Kidney epithelial cell (primary cell): ENCODE measurements around the gene DNAAF3. TPM values are rescaled to one million over a fixed set of nuclear protein-coding genes. Genes with fewer than 3 reads are reported as not detected.

Source experiments
- DNase-seq: peaks from one replicate; pipeline ENCODE4 v3.0.0-alpha.2; 2010; ENCODE audit warnings: low read depth
- H3K27me3 ChIP-seq: 2 replicates; pipeline ENCODE4 v1.6.0; 2011; ENCODE audit warnings: low read length; ENCODE audit not compliant: control insufficient read depth, insufficient read depth
- H3K36me3 ChIP-seq: 2 replicates; pipeline ENCODE4 v1.5.1; 2011; ENCODE audit warnings: low read length; ENCODE audit not compliant: control insufficient read depth, insufficient read depth
- H3K4me3 ChIP-seq: 2 replicates; pipeline ENCODE4 v1.5.1; 2011; ENCODE audit warnings: low read depth, mild to moderate bottlenecking, control low read depth, low read length
- total RNA-seq: library from RNA; depleted of rRNA; stranded (reverse); fragments of >200 nt; gene quantifications from 2 replicates; pipeline ENCODE4 v1.2.3, GENCODE V29; 2015
- TF ChIP-seq, protein P1 (sequence below): IDR thresholded peaks from 2 replicates; pipeline ENCODE4 v1.5.1; 2011; ENCODE audit warnings: mild to moderate bottlenecking, moderate library complexity, low read length, control low read depth, inconsistent platforms; ENCODE audit not compliant: insufficient read depth, poor library complexity, severe bottlenecking

The DNAAF3 gene
- total RNA-seq, 1 donor from 2014 or later, result 1.3 TPM

DNA sequence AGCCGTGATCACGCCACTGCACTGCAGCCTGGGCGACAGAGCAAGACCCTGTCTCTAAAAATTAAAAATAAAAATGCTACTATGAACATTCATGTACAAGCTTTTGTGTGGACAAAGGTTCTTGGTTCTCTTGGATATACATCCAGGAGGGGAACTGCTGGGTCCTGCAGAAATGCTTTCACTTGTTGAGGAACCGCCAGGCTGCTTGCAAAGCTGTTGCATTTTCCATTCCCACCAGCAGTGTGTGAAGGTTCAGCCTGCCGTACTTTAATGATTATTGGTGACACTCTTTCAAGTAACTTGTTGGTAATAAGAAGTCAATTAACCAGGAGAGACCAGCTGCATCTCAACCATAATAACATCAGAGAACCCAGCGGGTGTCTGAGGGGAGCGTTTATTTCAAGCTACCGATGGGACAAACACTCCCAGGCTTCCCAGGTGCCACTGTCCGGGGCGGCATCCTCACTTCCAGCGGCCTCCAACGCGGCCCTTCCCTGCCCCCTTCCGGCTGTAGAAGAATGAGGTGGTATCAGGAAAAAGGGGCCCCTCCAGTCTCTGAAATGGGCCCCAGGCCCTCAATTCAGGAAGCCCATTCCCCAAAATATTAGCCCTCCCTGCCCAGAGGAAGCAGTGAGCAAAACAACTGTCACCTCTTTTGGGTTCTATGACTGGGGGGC lies 33.8 kb downstream of the DNAAF3 start:
- TF ChIP-seq, protein P1, sequence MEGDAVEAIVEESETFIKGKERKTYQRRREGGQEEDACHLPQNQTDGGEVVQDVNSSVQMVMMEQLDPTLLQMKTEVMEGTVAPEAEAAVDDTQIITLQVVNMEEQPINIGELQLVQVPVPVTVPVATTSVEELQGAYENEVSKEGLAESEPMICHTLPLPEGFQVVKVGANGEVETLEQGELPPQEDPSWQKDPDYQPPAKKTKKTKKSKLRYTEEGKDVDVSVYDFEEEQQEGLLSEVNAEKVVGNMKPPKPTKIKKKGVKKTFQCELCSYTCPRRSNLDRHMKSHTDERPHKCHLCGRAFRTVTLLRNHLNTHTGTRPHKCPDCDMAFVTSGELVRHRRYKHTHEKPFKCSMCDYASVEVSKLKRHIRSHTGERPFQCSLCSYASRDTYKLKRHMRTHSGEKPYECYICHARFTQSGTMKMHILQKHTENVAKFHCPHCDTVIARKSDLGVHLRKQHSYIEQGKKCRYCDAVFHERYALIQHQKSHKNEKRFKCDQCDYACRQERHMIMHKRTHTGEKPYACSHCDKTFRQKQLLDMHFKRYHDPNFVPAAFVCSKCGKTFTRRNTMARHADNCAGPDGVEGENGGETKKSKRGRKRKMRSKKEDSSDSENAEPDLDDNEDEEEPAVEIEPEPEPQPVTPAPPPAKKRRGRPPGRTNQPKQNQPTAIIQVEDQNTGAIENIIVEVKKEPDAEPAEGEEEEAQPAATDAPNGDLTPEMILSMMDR, result peak; percentile 27
- H3K36me3 ChIP-seq, result no peaks in the 10 kb centered on the region
- no peak for DNase-seq
- H3K27me3 ChIP-seq, result peaks cover 5% of the 10 kb centered on the region
- H3K4me3 ChIP-seq, result no peak overlapping the region

DNA sequence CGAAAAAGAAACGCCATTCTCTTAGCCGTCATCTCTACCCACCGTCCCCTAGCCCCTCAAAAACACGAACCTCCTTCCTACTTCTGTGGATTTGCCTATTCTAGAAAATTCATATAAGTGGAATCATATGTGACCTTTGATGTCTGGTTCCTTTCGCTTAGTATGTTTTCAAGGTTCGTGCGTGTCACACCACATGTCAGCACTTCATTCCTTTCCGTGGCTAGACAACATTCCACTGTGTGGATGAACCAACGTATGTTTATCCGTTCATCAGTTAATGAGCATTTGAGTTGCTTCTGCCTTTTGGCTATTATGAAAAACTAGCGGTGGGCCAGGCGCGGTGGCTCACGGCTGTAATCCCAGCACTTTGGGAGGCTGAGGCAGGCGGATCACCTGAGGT lies 35.0 kb downstream of the DNAAF3 start:
- Histone ChIP-seq H3K4me3 (no peak overlapping the region), H3K36me3 (no peaks in the 10 kb centered on the region), H3K27me3 (peaks cover 5% of the 10 kb centered on the region)
- TF ChIP-seq, protein P1, result no peak
- no peak for DNase-seq

DNA sequence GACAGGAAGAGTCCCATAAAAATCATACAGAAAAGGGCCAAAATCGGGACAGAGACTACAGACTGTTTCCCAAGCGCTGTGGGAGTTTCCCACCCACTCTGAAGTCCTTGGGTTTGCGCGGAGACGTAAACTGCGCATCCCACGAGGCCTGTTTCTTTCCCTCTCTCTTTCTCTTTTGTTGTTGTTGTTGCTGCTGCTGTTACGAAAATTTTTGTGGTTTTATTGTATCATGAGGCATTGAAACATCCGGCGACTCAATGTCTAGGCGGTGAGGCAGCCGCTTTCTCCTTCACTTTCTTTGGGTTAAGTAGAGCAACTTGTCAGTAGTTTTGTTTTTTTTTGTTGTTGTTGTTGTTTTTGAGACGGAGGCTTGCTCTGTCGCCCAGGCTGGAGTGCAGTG lies 47.4 kb downstream of the DNAAF3 start:
- no peak for DNase-seq
- Histone ChIP-seq H3K4me3 (no peak overlapping the region), H3K27me3 (peaks cover 2% of the 10 kb centered on the region), H3K36me3 (no peaks in the 10 kb centered on the region)
- TF ChIP-seq, protein P1, result no peak

DNA sequence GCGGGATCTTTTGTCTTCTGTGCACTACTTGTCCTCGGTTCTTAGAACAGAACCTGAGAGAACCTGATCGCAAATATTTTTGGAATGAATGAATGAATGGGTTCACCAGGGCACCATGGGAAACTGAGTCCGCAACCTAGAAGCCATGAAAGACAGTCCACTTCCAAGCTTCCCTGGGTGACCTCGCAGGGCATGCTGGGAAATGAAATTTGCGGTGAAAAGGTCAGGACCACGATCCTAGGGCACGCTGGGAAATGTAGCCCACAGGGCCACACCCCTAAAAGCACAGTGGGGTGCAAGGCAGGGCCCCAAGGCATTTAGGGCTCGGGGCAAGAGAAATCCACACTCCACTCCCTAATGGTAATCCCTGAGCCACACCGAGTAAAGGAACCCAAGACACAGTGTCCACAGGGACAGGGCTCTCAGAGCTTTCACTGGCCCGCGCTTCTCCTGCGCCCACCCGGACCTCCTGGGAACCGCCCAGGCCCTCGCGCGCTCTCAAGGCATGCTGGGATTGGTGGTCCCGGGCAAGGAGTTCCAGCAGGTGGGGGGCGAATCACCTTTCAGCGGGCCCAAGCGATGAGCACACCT lies 47.9 kb downstream of the DNAAF3 start:
- no peak for DNase-seq

DNA sequence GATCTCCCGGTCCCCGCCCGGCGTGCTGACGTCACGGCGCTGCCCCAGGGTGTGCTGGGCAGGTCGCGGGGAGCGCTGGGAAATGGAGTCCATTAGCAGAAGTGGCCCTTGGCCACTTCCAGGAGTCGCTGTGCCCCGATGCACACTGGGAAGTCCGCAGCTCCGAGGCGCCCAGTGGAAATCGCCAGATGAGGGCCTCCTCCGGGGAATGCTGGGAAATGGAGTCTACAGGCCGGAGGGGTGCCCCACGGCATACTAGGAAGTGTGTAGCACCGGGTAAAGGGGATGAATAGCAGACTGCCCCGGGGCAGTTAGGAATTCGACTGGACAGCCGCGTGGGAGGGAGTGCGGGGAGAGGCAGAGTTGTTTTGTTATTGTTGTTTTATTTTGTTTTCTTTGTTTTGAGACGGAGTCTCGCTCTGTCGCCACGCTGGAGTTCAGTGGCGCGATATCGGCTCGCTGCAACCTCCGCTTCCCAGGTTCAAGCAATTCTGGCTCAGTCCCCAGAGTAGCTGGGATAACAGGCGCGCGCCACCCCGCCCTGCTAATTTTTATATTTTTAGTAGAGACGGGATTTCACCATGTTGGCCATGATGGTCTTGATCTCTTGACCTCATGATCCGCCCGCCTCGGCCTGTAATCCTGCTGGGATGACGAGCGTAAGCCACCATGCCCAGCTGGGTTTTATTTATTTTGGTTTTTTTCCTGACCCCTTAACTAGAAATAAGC lies 48.6 kb downstream of the DNAAF3 start:
- DNase-seq, result peak; percentile 96
- Histone ChIP-seq H3K4me3 (peak overlapping the region; percentile 91), H3K27me3 (no peaks in the 10 kb centered on the region), H3K36me3 (no peaks in the 10 kb centered on the region)
- TF ChIP-seq, protein P1, result no peak

More for the DNA sequence above, 47.9 kb downstream of the DNAAF3 start:
- TF ChIP-seq, protein P1, result no peak
- H3K4me3 ChIP-seq, result peak overlapping the region; percentile 57
- H3K36me3 ChIP-seq, result no peaks in the 10 kb centered on the region
- peaks cover 2% of the 10 kb centered on the region for H3K27me3 ChIP-seq
